NCI-H510A treated with DMSO at 0.1 percent for 48 hours (cell line): ENCODE results near the gene EML4.
A peak's percentile ranks its signal among the peaks of the same experiment; 100 is the strongest.

Experiments
- DNase-seq: peaks from one replicate; lab custom pipeline; 2025; lab: John Stamatoyannopoulos, UW

EML4 gene

DNA sequence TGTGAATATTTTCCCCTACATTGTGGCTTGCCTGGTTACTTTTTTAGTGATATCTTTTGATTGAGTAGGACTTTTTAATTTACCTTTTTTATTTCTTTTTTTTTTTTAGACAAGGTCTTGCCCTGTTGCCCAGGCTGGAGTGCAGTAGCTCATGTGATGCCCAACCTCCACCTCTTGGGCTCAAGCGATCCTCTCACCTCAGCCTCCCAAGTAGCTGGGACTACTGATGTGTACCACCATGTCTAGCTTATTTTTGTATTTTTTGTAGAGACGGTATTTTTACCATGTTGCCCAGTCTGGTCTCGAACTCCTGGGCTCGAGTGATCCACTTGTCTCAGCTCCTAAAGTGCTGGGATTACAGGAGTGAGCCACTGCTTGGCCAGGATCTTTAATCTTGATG is 25.3 kb downstream of the EML4 start:
- DNase-seq, result no peak

DNA sequence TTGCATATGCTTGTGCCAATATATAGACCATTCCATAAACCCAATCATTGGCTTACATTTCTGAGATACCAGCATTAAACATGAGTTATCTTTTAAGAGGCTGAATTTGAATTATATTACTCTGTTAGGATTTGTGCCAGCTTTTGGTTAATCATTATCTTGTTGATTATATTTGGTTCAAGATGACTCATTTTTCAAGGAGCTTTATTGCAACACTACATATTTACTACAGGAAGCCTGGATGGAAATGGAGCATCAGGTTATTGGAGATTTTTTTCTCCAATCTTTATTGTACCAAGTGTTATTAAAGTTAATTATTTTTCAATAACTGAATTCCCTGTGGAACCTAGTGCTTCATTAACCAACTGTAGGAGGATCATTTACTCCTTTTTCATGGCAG is 26.4 kb downstream of the EML4 start:
- DNase-seq, result no peak

- DNase-seq, result no peak
Measured at GRCh38 chr2:42196070-42196402, 26.9 kb downstream of the EML4 start.

- DNase-seq, result peak; percentile 37
Measured at GRCh38 chr2:42196403-42197267, 27.5 kb downstream of the EML4 start.

DNA sequence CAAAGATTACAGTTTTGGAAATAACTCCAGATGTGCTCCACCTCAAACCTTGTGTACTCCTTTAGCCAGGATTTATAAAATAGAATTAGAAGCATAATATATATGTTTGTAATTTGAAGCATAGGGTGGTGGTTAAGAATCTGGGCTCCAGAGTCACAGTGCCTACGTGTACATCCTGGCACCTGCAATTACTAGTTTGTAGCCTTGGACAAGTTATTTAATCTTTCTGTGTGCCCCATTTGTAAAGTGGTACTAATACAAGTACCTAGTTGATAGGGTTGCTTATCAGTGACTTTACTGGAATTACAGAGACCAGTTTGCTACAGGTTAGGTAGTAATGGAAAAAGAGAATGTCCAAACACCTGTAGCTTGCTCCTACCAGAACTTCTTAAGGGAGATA is 28.6 kb downstream of the EML4 start:
- no peak for DNase-seq

GRCh38 chr2:42198466-42198865 is 29.3 kb downstream of the EML4 start:
- no peak for DNase-seq

DNA sequence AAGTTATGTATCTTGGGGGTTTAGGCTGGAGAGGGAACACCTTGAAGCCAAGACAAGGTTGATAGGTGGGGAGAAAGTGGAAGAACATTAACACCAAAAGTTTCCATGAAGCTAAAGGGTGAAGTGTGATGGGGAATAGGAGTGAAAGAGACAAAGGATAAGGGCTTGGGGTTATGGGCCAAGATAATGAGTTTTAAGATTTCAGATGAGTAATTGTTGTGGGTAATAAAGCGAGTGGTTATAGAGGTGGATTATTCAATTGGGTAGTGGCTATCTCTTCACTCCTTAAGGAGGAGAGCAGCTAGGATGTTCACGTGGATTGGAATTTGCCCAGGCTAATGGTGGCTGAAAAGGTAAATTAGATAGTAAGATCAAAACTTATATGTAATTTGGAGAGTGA is 29.8 kb downstream of the EML4 start:
- DNase-seq, result no peak

DNA sequence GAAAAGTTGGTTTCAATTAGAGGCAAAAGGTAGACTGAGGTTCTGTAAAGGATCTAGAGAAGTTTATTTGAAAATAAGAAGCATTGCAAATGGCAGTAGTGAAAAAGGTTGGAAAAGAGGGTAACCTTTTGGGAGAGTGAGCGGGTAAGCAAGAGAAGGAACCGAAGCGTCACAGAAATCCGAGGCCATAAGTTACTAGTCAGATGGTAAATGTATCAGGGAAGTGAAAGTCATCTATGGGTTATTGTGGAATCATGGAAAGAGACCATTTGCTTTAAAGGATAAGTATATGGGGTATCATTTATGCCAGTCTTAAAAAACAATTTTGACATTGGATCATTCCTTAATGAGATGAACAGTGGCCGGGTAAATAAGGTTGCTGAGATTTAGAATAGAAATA is 30.5 kb downstream of the EML4 start:
- no peak for DNase-seq

DNA sequence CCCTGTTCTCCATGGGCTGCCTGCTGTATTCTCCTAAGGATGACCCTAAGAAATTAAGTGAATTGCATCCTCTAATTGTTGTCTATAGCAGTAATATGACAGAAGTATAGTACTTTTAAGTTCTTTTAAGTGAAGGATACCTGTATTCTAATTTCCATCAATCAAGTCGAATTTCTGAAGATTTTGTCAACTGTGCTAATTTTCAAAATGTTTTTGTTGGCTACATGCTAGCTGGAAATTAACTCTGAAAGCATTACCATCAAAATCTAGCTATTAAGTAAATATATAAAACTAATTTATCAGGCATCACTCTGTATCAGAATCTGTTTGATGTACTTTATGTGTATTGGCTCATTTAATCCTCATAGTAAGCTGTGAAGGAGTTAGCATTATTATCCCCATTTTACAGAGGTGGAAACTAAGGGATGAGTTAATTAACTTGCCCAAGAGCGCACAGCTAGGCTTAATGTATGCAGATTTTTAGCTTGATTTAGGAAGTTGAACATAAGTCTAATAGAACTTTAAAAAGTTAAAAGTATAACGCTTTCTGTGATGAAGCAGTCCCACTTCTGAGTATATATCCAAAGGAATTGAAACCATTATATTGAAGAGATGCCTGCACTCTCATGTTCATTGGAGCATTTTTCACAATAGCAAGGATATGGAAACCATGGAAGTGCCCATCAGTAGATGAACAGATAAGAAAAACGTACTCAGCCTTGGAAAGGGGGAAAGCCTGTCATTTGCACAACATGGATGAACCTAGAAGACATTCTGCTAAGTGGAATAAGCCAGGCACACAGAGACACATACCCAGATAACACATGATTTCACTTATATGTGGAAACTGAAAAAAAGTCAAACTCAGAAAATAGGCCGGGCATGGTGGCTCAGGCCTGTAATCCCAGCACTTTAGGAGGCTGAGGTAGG is 32.0 kb downstream of the EML4 start:
- DNase-seq, result no peak

DNA sequence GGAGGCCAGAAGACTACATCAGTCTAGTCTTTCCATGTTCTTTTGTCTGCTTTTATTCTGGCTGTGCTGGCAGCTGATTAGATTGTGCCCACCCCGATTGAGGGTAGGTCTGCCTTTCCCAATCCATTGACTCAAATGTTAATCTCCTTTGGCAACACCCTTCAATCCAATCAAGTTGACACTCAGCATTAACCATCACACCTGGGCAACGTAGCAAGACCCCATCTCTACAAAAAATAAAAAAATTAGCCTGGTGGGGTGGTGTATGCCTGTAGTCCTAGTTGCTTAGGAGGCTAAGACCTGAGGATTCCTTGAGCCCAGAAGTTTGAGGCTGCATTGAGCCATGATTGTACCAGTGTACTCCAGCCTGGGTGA is 33.5 kb downstream of the EML4 start:
- no peak for DNase-seq

- no peak for DNase-seq
Measured at GRCh38 chr2:42203792-42204191, 34.6 kb downstream of the EML4 start.

DNA sequence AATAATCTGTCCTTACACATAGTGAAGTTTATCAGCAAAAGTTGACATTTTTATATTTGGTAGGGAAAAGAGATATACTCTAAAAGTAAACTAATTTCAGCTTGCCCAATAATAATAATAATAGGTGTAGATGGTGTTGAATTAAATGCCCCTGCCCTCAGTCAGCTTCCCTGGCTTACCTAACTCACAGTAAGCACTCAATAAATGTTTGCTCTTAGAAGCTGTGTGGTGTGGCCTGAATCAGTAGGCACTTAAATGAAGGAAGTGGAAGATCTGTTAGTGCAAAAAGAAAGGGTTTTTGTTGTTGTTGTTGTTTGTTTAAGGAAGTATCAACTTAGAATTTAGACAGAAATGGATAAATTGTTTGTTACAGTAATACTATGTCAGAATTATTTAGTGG is 36.2 kb downstream of the EML4 start:
- no peak for DNase-seq

DNA sequence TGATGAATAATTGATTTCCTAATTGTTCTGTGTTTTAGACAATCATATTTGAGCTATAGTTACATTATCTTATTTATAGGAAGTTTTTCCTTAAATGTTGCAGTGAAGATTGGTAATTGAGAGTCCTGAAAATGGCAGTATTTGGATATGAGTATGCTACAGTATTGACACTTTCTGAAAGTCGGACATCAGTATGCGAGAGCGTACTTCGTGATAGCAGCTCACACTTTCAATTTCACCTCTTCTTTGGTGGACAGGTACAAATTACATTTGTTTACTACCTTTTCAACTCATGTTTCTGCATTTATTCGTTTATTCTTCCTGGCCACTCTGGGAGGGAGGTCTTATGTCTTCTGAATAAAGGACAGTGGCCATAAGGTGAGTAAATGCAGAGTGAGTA is 38.7 kb downstream of the EML4 start:
- DNase-seq, result no peak

GRCh38 chr2:42210203-42210602 is 41.0 kb downstream of the EML4 start:
- no peak for DNase-seq

GRCh38 chr2:42211291-42211690 is 42.1 kb downstream of the EML4 start:
- DNase-seq, result no peak

GRCh38 chr2:42214669-42215068 is 45.5 kb downstream of the EML4 start:
- no peak for DNase-seq

DNA sequence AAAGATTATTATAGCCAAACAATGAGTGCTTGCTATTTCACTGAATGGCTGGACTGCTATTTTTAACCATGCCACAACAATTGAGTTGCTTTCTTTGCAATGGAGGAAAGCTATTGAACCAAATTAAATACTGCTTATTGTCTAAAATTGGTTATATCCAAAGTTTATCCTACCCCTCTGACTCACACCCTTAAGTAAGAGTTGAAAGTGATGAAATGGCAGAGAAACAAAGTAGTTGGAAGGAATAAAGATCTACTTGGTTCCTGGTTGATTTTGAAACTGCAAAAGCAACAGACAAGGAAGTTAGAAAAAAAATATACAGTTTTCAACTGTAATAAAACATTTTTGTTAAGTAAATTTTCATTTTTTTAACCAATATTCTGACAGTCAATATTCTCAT is 47.5 kb downstream of the EML4 start:
- no peak for DNase-seq

DNA sequence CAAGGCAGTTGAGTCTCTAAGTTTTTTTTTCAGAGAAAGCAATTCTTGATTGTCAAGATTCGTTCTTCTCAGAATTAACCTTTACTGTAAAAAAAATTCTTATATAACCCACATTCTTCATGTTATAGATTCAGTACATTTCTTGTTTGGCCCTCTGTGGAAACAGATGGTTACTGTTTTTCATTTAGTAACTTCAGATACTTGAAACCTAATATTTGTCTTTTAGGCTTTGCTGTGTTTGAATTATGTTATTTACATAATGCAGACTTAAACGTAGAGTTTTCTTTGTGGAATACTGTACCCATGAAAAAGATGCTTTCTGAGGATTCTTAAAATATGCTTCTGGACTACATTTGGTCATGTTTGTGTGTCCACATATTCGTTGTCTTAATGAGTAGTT is 48.2 kb downstream of the EML4 start:
- DNase-seq, result no peak

GRCh38 chr2:42217914-42218313 is 48.8 kb downstream of the EML4 start:
- DNase-seq, result no peak

GRCh38 chr2:42218712-42219111 is 49.6 kb downstream of the EML4 start:
- DNase-seq, result no peak

DNA sequence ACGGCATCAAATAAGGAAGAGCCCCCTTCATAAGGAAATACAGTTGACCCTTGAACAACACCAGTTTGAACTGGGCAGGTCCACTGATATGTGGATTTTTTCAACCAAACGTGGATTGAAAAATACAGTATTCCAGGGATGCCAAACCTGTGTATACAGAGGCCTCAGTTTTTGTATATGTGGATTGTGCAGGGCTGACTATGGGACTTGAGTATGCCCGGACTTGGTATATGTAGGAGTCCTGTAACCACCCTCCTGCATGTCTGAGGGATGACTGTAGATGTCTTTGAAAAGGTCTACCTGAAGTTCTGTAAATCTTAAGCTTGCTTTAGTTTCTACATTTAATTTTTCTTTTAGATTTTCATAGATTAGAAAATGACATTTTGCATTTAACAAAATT is 50.0 kb downstream of the EML4 start:
- DNase-seq, result no peak

DNA sequence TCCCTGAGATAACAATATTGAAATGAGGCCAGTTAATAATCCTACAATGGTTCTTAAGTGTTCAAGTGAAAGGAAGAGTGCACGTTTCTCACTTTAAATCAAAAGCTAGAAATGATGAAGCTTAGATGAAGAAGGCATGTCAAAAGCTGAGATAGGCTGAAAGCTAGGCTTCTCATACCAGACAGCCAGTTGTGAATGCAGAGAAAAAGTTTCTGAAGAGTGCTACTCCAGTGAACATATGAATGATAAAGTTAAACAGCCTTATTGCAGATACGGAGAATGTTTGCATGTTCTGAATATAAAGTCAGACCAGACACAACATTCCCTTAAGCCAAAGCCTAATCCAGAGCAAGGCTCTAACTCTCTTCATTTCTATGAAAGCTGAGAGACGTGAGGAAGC is 51.4 kb downstream of the EML4 start:
- DNase-seq, result no peak

DNA sequence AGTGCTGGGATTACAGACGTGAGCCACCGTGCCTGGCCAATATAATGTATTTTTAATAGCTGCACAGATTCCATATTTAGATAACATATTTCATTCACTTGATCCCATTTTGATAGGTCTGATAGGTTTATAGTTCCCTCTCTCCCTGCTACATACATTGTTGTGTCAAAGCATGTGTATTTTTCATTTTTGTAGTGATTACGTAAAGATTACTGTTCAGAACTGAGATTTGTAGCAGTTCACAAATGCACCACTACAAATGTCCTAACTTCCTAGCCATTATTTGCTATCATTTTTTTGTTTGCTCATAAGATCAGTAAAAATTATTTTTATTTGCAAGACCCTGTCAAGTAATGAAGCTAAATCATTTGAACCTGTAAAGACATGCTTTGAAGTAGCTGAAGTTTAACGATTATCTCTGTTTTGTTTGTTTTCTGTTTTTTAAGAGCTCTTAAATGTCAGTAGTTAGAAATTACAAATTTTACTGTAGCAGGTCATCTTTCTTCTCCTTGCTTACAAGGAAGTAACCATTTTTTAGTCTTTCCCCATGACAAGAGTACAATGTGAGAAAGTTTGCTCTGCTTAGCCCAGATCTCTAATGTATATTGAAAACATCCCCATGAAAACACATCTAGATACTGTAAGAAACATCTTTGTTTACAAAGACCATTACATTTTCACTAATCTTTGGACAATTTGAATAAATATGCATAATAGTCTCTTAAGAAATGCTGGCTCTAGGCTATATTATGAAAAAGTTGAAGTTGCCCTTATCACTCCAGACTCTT is 54.1 kb downstream of the EML4 start:
- no peak for DNase-seq
